GM23338 (cell line): ENCODE data around the gene TLCD4. TPM values are rescaled to one million over a fixed set of nuclear protein-coding genes. Genes with fewer than 3 reads are reported as not detected.

ENCODE experiments used
- ATAC-seq: fragments of 200-7000 bp; cut with Tn5 transposase; 3 replicates; pipeline ENCODE4 v1.9.1; 2020
- DNase-seq: peaks from one replicate; pipeline ENCODE4 v3.0.0-alpha.2; 2015; ENCODE audit warnings: low spot score
- H2AFZ ChIP-seq: fragments of 200-600 bp; sonication (generic); 2 replicates; pipeline ENCODE4 v1.8.0; 2016; ENCODE audit warnings: antibody characterized with exemption, mild to moderate bottlenecking, moderate library complexity
- H3F3A ChIP-seq: fragments of 200-600 bp; sonication (generic); replicated peaks from 2 replicates; pipeline ENCODE4 v1.8.0; 2017; ENCODE audit warnings: antibody characterized with exemption, mixed run types, low read depth
- H3K27ac ChIP-seq: fragments of 200-600 bp; sonication (generic); 2 replicates; pipeline ENCODE4 v1.6.1; 2016; ENCODE audit warnings: low read depth
- H3K27me3 ChIP-seq: fragments of 200-600 bp; sonication (generic); 2 replicates; pipeline ENCODE4 v1.8.0; 2016; ENCODE audit warnings: mild to moderate bottlenecking, mixed run types, moderate library complexity; ENCODE audit not compliant: insufficient read depth
- H3K36me3 ChIP-seq: fragments of 200-600 bp; sonication (generic); 2 replicates; pipeline ENCODE4 v1.8.0; 2016; ENCODE audit warnings: mild to moderate bottlenecking; ENCODE audit not compliant: insufficient read depth
- H3K4me1 ChIP-seq: fragments of 200-600 bp; sonication (generic); 2 replicates; pipeline ENCODE4 v1.8.0; 2016; ENCODE audit warnings: mild to moderate bottlenecking, moderate library complexity; ENCODE audit not compliant: insufficient read depth
- H3K4me2 ChIP-seq: fragments of 200-600 bp; sonication (generic); 2 replicates; pipeline ENCODE4 v1.7.1; 2017; ENCODE audit warnings: mixed run types
- H3K4me3 ChIP-seq: fragments of 200-600 bp; sonication (generic); 2 replicates; pipeline ENCODE4 v1.6.1; 2016; ENCODE audit warnings: mixed run types
- H3K79me2 ChIP-seq: fragments of 200-600 bp; sonication (generic); replicated peaks from 2 replicates; pipeline ENCODE4 v1.8.0; 2017; ENCODE audit warnings: mild to moderate bottlenecking; ENCODE audit not compliant: insufficient read depth
- H3K9me2 ChIP-seq: fragments of 200-600 bp; sonication (generic); 2 replicates; pipeline ENCODE4 v1.8.0; 2017; ENCODE audit not compliant: insufficient read depth
- H4K20me1 ChIP-seq: fragments of 200-600 bp; sonication (generic); replicated peaks from 2 replicates; pipeline ENCODE4 v1.8.0; 2017; ENCODE audit warnings: mild to moderate bottlenecking; ENCODE audit not compliant: insufficient read depth
- H3K27ac Mint-ChIP-seq: 2 replicates; pipeline ENCODE4 v1.8.0; 2020; ENCODE audit warnings: inconsistent platforms, mild to moderate bottlenecking, moderate library complexity, mixed read lengths
- H3K27me3 Mint-ChIP-seq: 3 replicates; pipeline ENCODE4 v1.8.0; 2022; ENCODE audit warnings: low read depth, mild to moderate bottlenecking, moderate library complexity, mixed read lengths, inconsistent platforms; ENCODE audit not compliant: insufficient read depth, poor library complexity
- H3K36me3 Mint-ChIP-seq: 3 replicates; pipeline ENCODE4 v1.8.0; 2021; ENCODE audit warnings: low read depth, mild to moderate bottlenecking, inconsistent platforms, moderate library complexity, mixed read lengths
- H3K4me1 Mint-ChIP-seq: 3 replicates; pipeline ENCODE4 v1.8.0; 2020; ENCODE audit warnings: mild to moderate bottlenecking, inconsistent platforms, mixed read lengths
- H3K4me3 Mint-ChIP-seq: 3 replicates; pipeline ENCODE4 v1.8.0; 2021; ENCODE audit warnings: moderate library complexity, mild to moderate bottlenecking, inconsistent platforms, mixed read lengths
- H3K9me3 Mint-ChIP-seq: 3 replicates; pipeline ENCODE4 v1.8.0; 2020; ENCODE audit warnings: moderate library complexity, mild to moderate bottlenecking, inconsistent platforms, mixed read lengths
- CREB1 ChIP-seq: fragments of 250-450 bp; sonication (Bioruptor Pico); IDR thresholded peaks from 2 replicates; pipeline ENCODE4 v1.5.0; 2020; ENCODE audit warnings: low read depth, mild to moderate bottlenecking, moderate library complexity
- CTCF ChIP-seq, 2 experiments: fragments of 200-600 bp in 1 of 2; sonication (generic) in 1 of 2; conservative IDR thresholded peaks; 2 replicates each; pipeline versions ENCODE4 v1.5.1 to v1.6.1; 2016 to 2017; ENCODE audit warnings: antibody characterized with exemption in 2 of 2, low read depth in 2 of 2, mild to moderate bottlenecking in 2 of 2, moderate library complexity in 1 of 2
- ETS1 ChIP-seq: IDR thresholded peaks from 2 replicates; pipeline ENCODE4 v1.6.1; 2016; ENCODE audit warnings: antibody characterized with exemption
- EZH2 ChIP-seq: fragments of 200-600 bp; sonication (generic); IDR thresholded peaks from one replicate; pipeline ENCODE4 v1.8.0; 2017; ENCODE audit warnings: antibody characterized with exemption, mild to moderate bottlenecking, low read depth; ENCODE audit not compliant: unreplicated experiment
- EZH2phosphoT487 ChIP-seq: fragments of 200-600 bp; sonication (generic); IDR thresholded peaks from one replicate; pipeline ENCODE4 v1.8.1; 2018; ENCODE audit warnings: antibody characterized with exemption; ENCODE audit not compliant: unreplicated experiment
- JUNB ChIP-seq: IDR thresholded peaks from one replicate; pipeline ENCODE4 v1.6.1; 2016; ENCODE audit warnings: antibody characterized with exemption; ENCODE audit not compliant: unreplicated experiment
- NANOG ChIP-seq: IDR thresholded peaks from 2 replicates; pipeline ENCODE4 v1.6.1; 2016; ENCODE audit warnings: antibody characterized with exemption, borderline replicate concordance
- POLR2AphosphoS5 ChIP-seq: IDR thresholded peaks from 2 replicates; pipeline ENCODE4 v1.6.1; 2016; ENCODE audit warnings: antibody characterized with exemption, low read depth
- REST ChIP-seq: IDR thresholded peaks from one replicate; pipeline ENCODE4 v1.6.1; 2018; ENCODE audit warnings: antibody characterized with exemption; ENCODE audit not compliant: unreplicated experiment
- STAT1 ChIP-seq: IDR thresholded peaks from one replicate; pipeline ENCODE4 v1.6.1; 2016; ENCODE audit warnings: antibody characterized with exemption; ENCODE audit not compliant: unreplicated experiment
- ZNF114 ChIP-seq: fragments of 250-450 bp; sonication (Bioruptor Pico); IDR thresholded peaks from 2 replicates; pipeline ENCODE4 v1.5.0; 2020; ENCODE audit warnings: mild to moderate bottlenecking, moderate library complexity
- ZNF331 ChIP-seq: fragments of 250-450 bp; sonication (Bioruptor Pico); IDR thresholded peaks from 2 replicates; pipeline ENCODE4 v1.5.0; 2020; ENCODE audit warnings: low read depth, mild to moderate bottlenecking, moderate library complexity
- ZNF462 ChIP-seq: fragments of 250-450 bp; sonication (Bioruptor Pico); IDR thresholded peaks from 2 replicates; pipeline ENCODE4 v1.5.0; 2020; ENCODE audit warnings: mild to moderate bottlenecking, moderate library complexity
- polyA plus RNA-seq: library from polyadenylated mRNA; unstranded; fragments of >200 nt; fragmentation: Nextera tagmentation; extraction: Ambion mirVana; gene quantifications from 2 replicates; pipeline ENCODE4 v1.2.1, GENCODE V29; 2016
- total RNA-seq: library from RNA; depleted of rRNA; stranded (reverse); fragments of >200 nt; shearing (Covaris generic); gene quantifications from 2 replicates; pipeline ENCODE4 v1.2.3, GENCODE V29; 2014

TLCD4 gene
- total and polyA plus RNA-seq, 2 experiments from 2014 or later, result 3.5 to 4.2 TPM

GRCh38 chr1:95127380-95127779 is 10.2 kb downstream of the TLCD4 start:
- peaks cover 6% of the 10 kb centered on the region for H3K9me2 ChIP-seq
- H3K4me1 ChIP-seq, result no peaks in the 10 kb centered on the region
- ATAC-seq, result no peak
- Mint-ChIP-seq H3K4me3 (no peak overlapping the region), H3K36me3 (no peaks in the 10 kb centered on the region), H3K27me3 (peaks cover 3% of the 10 kb centered on the region), H3K4me1 (no peaks in the 10 kb centered on the region; the same call in 1 of the 3 replicates), H3K27ac (no peak overlapping the region), H3K9me3 (no peaks in the 10 kb centered on the region)
- no peak overlapping the region for H3K4me2 ChIP-seq
- no peak overlapping the region for H3K4me3 ChIP-seq
- H4K20me1 ChIP-seq, result no peaks in the 10 kb centered on the region
- no peak for TF ChIP-seq EZH2
- no peak for TF ChIP-seq CREB1 (CRISPR knock-in tag)
- TF ChIP-seq JUNB, result no peak
- TF ChIP-seq CTCF (conservative IDR thresholded peaks at IDR 0.05; ENCODE audit: low read depth in 2 of 2), result no peak
- TF ChIP-seq NANOG, result no peak
- no peak for TF ChIP-seq ETS1
- no peak for TF ChIP-seq STAT1
- TF ChIP-seq ZNF462 (CRISPR knock-in tag), result no peak
- no peak for TF ChIP-seq POLR2AphosphoS5
- no peak for TF ChIP-seq REST
- TF ChIP-seq ZNF331 (CRISPR knock-in tag), result no peak
- TF ChIP-seq EZH2phosphoT487, result no peak
- TF ChIP-seq ZNF114 (CRISPR knock-in tag), result no peak
- no peak overlapping the region for H2AFZ ChIP-seq
- H3K27me3 ChIP-seq, result no peaks in the 10 kb centered on the region
- H3K27ac ChIP-seq, result no peak overlapping the region
- H3K36me3 ChIP-seq, result no peaks in the 10 kb centered on the region
- H3K79me2 ChIP-seq, result no peaks in the 10 kb centered on the region
- no peaks in the 10 kb centered on the region for H3F3A ChIP-seq
- DNase-seq, result no peak
